Muscle of back (tissue), 13 donors: ENCODE measurements around the gene MSGN1. TPM values are rescaled to one million over a fixed set of nuclear protein-coding genes. Genes with fewer than 3 reads are reported as not detected.

Experiments used
- DNase-seq, 3 donors: peaks; one replicate each; pipeline versions ENCODE4 v3.0.0 to v3.0.0-alpha.2; 2013
- long read RNA-seq, 9 donors: transcript quantifications; one replicate each; lab custom pipeline, GENCODE V29; 2026
- polyA plus RNA-seq, 10 donors: library from polyadenylated mRNA; unstranded; fragments of 120-200 nt; gene quantifications; one replicate each; pipeline ENCODE4 v1.2.1, GENCODE V29; 2013; ENCODE audit not compliant: insufficient read length in 10 of 10

MSGN1 gene, protein sequence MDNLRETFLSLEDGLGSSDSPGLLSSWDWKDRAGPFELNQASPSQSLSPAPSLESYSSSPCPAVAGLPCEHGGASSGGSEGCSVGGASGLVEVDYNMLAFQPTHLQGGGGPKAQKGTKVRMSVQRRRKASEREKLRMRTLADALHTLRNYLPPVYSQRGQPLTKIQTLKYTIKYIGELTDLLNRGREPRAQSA
- 1 to 10 TPM in 2 of 10 donors, under 1 TPM in 6, not detected in 2; 0.35 to 1.7 (median 0.55) TPM for polyA plus RNA-seq
- long read RNA-seq, donor 1, result 0 reads
- long read RNA-seq, donor 2, result 0 reads
- long read RNA-seq, donor 3, result 0 reads
- long read RNA-seq, donor 4, result 0 reads
- long read RNA-seq, donor 5, result 0 reads
- long read RNA-seq, donor 6, result 0 reads
- long read RNA-seq, donor 7, result 0 reads
- long read RNA-seq, donor 8, result 0 reads
- long read RNA-seq, donor 9, result 0 reads

- DNase-seq, result no peak
Observed at GRCh38 chr2:17816396-17817245, at the start of gene MSGN1. Gene MSGN1 (plus strand): TSS chr2:17816460. CDS start chr2:17816519, 59 bp downstream.

DNA sequence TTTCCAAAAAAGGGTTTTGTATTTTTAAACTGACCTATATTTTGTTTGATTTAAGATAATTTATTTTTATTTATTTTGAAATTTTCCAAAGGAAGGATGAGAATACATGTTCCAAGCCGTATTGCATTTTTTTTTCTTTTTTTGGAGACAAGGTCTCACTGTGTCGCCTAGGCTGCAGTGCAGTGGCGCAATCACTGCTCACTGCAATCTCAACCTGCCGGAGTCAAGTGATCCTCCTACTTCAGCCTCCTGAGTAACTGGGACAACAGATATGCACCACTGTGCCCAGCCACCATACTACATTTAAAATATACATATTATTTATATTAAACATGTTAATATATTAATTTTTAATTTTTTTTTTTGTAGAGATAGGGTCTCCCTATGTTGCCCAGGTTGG is 47.4 kb upstream of the MSGN1 start:
- DNase-seq, result no peak

GRCh38 chr2:17771956-17772355 is 44.3 kb upstream of the MSGN1 start:
- DNase-seq, result no peak

DNA sequence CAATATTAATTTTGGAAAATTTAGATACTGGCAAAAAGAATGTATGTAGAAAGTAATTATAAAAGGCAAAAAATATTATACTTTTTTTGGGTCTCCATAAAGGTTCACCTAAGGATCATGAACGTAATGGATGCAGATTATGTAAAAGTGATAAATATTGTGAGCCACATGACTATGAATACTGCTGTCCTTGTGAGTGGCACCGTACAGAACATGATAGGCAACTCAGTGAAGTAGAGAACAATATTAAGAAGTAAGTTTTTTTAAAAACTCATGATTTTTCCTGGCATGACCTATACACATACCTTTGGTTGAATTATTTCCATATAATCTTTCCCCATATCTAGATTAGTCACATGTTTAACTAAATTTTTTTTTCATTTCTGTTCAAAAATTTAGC is 43.7 kb upstream of the MSGN1 start:
- DNase-seq, result no peak

DNA sequence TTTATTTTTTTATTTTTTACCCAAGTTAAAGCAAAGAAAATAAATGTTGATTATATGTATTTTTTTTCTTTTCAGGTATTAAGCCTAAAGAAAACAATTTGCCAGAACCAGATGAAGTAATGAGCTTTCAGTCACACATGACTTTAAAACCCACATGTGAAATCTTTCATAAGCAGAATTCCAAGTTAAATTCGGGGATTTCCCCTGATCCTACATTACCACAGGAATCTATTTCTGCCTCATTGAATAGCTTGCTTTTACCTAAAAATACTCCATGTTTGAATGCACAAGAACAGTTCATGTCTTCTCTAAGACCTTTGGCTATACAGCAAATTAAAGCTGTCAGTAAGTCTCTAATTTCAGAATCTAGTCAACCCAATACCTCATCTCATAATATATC is 35.7 kb upstream of the MSGN1 start:
- DNase-seq, result no peak

GRCh38 chr2:17781482-17781881 is 34.8 kb upstream of the MSGN1 start:
- no peak for DNase-seq

DNA sequence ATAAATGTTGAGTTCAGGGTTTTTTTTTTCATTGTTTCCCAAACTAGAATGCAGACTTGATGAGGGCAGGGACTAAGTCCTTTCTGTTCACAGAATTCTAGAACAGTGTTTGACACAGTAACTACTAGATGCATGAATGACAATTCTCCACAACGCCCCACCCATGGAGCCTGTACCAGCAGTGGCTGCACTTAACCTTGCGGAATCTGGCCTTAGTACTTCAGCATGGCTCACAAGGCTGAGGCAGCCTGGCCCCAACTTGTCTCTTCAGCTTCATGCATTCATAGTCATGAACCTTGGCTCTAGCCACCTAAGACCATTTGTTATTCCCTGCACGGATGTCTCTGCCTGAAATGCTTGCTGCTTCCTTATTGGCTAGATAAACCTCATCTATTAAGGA is 29.5 kb upstream of the MSGN1 start:
- DNase-seq, result no peak

- no peak for DNase-seq
Observed at GRCh38 chr2:17788773-17789172, 27.5 kb upstream of the MSGN1 start.

- DNase-seq, result no peak
Observed at GRCh38 chr2:17790536-17790935, 25.7 kb upstream of the MSGN1 start.

DNA sequence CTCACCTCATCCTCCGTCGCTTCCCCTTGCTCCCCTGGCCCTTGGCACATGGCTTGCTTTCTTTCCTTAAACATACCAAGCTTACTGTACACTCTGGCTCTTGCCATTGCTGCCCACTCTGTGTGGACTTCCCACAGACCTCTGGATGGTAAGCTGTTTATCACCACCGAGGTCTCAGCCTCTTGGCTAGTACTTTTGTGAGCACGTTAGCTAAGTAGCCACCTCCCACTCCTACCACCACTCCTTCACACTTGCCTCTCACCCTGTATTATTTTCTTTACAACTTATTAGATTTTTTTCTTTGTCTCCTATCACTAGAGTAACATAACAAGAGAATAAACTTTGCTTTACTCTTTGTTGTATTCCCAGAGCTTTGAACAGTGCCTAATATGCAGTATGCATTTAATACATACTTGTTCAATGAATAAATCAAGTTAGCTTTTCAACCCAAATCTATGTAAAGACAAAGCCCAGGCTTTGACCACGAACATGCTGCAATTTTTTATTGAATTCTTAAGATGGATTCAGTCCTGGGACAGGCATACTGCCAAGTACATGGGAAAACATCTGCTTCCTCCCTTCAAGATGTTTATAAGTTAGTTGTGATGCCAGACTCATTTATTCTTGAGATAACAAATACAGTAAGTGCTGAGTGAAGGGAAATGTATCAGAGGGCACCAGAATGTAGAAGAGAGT is 25.0 kb upstream of the MSGN1 start:
- DNase-seq, result peak; percentile 83 to 93 (median 83)

DNA sequence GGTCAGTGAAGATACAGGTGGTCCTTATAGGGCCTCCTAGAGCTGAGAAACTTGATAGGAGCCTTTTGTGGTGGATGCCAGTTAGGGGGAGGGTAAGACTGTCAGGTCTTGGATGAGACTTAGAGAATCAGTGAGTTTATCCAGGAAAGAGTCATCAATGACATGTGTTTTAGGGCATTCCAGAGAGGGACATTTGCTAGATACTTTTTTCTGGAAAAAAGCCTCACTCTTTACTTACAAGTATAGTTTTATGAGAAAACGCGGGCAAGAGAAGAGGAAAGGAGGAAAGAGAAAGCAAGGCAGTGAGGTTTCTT is 24.5 kb upstream of the MSGN1 start:
- DNase-seq, result no peak

GRCh38 chr2:17792515-17792914 is 23.7 kb upstream of the MSGN1 start:
- DNase-seq, result no peak

DNA sequence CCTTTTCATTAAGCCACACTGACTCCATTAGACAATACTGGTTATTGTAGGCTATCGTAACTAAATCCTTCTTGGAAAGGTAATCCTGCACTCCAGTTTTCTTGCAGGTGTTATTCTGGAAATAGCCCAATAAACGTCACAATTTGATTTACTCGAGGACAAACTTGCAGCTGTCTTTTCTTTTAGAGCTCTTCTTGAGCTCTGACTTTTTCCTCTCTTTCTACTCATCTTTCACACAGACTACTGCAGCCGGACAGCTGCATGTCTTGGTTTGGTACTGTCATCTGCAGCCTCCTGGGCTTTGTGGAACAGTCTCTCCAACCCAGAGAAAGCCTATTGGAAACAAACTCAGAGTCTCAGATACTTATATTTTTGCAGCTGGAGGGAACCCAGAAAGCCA is 23.0 kb upstream of the MSGN1 start:
- DNase-seq, result peak in 1 of 3 donors; percentile 77

GRCh38 chr2:17793803-17794354 is 22.4 kb upstream of the MSGN1 start:
- DNase-seq, result peak in 1 of 3 donors; percentile 33

- DNase-seq, result no peak
Observed at GRCh38 chr2:17795309-17795708, 21.0 kb upstream of the MSGN1 start.

DNA sequence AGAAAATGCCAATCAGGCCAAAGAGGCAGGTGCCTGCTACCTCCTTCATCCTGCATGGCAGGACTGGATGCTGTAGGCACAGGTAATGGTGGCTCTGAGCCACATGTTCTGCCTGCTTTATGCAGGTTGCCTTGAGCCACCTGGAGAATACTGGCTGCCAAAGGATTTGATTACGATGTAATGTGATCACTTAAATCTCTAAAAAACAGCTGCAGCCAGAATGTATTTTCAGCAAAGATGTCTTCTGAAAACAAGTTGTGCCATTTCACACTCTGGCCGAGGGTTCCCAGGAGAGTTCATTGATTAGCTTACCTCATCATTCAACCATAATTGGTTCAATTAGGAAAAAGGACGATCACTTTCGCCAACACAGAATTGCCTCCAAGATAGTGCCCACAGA is 17.9 kb upstream of the MSGN1 start:
- no peak for DNase-seq

GRCh38 chr2:17799301-17800120 is 16.7 kb upstream of the MSGN1 start:
- peak in 1 of 3 donors; percentile 45 for DNase-seq

DNA sequence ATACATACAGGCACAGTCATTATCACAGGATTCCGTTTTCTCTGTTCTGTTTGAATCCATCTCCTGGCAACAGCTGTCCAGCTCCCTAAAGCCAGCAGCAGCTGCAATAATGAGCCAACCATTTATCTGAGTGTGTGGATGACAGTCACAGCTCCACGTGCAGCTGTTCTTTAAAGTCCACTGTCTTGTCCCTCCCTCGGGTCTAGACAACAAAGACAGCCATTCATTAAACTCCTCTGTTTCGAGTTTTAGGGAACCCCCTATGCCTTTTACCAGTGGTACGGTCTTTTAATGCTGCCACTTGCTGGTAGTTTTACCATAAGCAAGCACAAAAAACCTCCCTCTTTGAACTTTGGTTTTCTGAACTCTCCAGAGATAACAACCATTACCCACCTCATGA is 16.0 kb upstream of the MSGN1 start:
- peak; percentile 65 to 88 (median 68) for DNase-seq

DNA sequence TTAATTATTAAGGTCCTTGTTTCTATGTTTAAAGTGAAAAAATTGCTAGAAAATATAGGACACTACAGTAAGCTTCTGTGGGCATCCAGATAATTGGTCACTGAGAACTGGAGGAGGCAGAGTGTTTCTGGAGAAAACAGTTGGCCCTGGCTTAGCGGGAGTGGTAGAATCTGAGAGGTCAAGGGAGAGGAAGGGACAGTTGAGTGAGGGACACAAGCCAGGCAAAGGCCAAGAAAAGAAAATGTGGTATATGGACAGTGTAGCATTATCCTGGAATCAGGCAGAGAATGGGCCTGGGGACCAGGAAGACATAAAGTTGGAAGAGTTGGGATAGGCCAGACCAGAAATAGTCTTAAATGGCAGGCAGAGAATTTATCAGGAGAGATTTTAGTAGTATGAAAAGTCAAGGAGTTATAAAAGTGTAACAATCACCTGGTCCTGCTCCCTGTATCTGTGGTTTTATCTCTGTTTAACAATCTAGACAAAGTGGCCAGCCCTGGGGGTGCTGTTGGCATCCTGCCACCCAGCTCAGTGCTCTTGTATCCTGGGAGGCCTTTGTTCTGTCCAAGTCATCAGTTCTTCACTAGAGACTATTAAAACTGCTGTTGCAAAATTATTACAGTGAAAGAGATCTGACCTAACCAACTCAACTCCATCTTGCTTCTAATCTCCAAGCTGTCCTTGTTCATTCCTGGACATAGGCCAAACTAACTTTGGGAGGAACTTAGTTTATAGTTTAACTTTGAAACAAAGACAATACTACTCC is 15.4 kb upstream of the MSGN1 start:
- DNase-seq, result no peak

- DNase-seq, result no peak
Observed at GRCh38 chr2:17803497-17803896, 12.8 kb upstream of the MSGN1 start.
